ENCODE results near the gene TWF2. TPM values are rescaled to one million over a fixed set of nuclear protein-coding genes. Genes with fewer than 3 reads are reported as not detected.

Gene TWF2
- total RNA-seq, 4 donors from 2014 or later: 59.2 to 72.9 (median 60.4) TPM

GRCh38 chr3:52196977-52197376, 42.0 kb downstream of the TWF2 start:
- Histone ChIP-seq H3K4me3 (no peak overlapping the region), H3K27ac (peak overlapping the region; percentile 16 to 90 (median 88)), H3K36me3 (peaks cover 0 to 5% (median 0%) of the 10 kb centered on the region in 3 donors), H3K4me1 (peaks cover 0 to 72% (median 30%) of the 10 kb centered on the region in 4 donors), H3K9me3 (no peaks in the 10 kb centered on the region), H3K27me3 (no peaks in the 10 kb centered on the region)
- WGBS, 2 donors: 60 to 62% methylated on average over 3 of the region's 3 CpGs
- TF ChIP-seq CTCF (IDR thresholded peaks at IDR 0.05): no peak
- no peak for TF ChIP-seq POLR2A (IDR thresholded peaks at IDR 0.05)
- no peak for TF ChIP-seq EP300 (IDR thresholded peaks at IDR 0.05)
- no peak for DNase-seq (ENCODE audit: low spot score in 2 of 2)

DNA sequence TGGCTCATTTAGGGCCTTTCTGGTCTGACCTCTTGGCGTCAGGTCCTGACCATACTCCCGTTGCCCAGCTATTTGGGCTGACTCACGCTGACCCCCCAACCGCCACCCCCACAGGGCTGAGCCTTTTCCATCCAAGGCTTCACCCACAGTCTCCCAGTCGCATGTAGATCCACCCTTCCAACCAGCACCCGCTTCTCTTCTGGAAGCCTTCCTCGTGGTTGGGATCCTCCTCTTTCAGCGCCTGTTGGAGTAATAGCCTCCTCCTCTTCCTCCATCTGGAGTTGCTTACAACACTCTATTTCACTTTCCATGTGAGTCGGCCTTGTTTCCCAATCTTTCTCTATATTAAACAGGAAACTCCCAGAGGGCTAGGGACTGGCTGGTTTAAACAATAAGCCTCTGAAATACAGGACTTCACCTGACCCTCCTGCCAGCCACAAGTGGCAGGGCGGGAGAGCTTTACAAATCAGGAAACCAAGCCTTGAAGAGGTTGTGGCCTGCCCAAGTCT, 43.1 kb downstream of the TWF2 start:
- Histone ChIP-seq H3K9me3 (no peaks in the 10 kb centered on the region), H3K27ac (peak overlapping the region in 3 of 4 donors; percentile 81 to 90 (median 86)), H3K4me1 (peaks cover 0 to 71% (median 34%) of the 10 kb centered on the region in 4 donors), H3K27me3 (no peaks in the 10 kb centered on the region), H3K36me3 (no peaks in the 10 kb centered on the region), H3K4me3 (no peak overlapping the region)
- DNase-seq (ENCODE audit: low spot score in 2 of 2): peak in 1 of 2 donors; percentile 60
- WGBS, 2 donors: 50 to 56% methylated on average over 10 of the region's 10 CpGs
- TF ChIP-seq POLR2A (IDR thresholded peaks at IDR 0.05) (no peak), EP300 (IDR thresholded peaks at IDR 0.05) (peak in 1 of 2 donors; percentile 62), CTCF (IDR thresholded peaks at IDR 0.05) (no peak)

GRCh38 chr3:52195291-52195597, 43.7 kb downstream of the TWF2 start:
- DNase-seq (ENCODE audit: low spot score in 2 of 2): no peak
- Histone ChIP-seq H3K27ac (peak overlapping the region in 3 of 4 donors; percentile 81 to 90 (median 86)), H3K36me3 (no peaks in the 10 kb centered on the region), H3K9me3 (no peaks in the 10 kb centered on the region), H3K27me3 (no peaks in the 10 kb centered on the region), H3K4me3 (no peak overlapping the region), H3K4me1 (peaks cover 0 to 71% (median 39%) of the 10 kb centered on the region in 4 donors)
- WGBS, 2 donors: 82 to 93% methylated on average over 3 of the region's 3 CpGs
- TF ChIP-seq CTCF (IDR thresholded peaks at IDR 0.05) (no peak), POLR2A (IDR thresholded peaks at IDR 0.05) (no peak)

- peaks cover 0 to 71% (median 44%) of the 10 kb centered on the region in 4 donors for H3K4me1 ChIP-seq
- no peak overlapping the region for H3K27ac ChIP-seq
- TF ChIP-seq POLR2A (IDR thresholded peaks at IDR 0.05) (no peak), CTCF (IDR thresholded peaks at IDR 0.05) (no peak), EP300 (IDR thresholded peaks at IDR 0.05) (no peak)
- WGBS, 2 donors: 78 to 83% methylated on average over 14 of the region's 14 CpGs
- H3K27me3 ChIP-seq: no peaks in the 10 kb centered on the region
- no peaks in the 10 kb centered on the region for H3K9me3 ChIP-seq
- H3K36me3 ChIP-seq: no peaks in the 10 kb centered on the region
- DNase-seq (ENCODE audit: low spot score in 2 of 2): no peak
- no peak overlapping the region for H3K4me3 ChIP-seq
Measured at GRCh38 chr3:52194485-52195290, 44.3 kb downstream of the TWF2 start.

DNA sequence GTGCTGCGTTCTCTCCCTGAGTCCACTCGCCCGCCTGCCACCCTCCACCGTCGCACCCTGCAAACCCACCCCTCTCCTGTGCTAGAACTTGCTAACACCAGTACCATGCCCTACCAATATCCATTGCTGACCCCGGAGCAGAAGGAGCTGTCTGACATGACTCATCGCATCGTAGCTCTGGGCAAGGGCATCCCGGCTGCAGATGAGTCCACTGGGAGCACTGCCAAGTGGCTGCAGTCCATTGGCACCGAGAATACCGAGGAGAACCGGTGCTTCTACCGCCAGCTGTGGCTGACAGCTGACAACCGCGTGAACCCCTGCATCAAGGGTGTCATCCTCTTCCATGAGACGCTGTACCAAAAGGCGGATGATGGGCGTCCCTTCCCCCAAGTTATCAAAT, 45.9 kb downstream of the TWF2 start:
- H3K27ac ChIP-seq: no peak overlapping the region
- H3K36me3 ChIP-seq: no peaks in the 10 kb centered on the region
- no peak for DNase-seq (ENCODE audit: low spot score in 2 of 2)
- TF ChIP-seq CTCF (IDR thresholded peaks at IDR 0.05) (no peak), EP300 (IDR thresholded peaks at IDR 0.05) (no peak), POLR2A (IDR thresholded peaks at IDR 0.05) (no peak)
- peaks cover 0 to 66% (median 35%) of the 10 kb centered on the region in 4 donors for H3K4me1 ChIP-seq
- WGBS, 2 donors: 79 to 83% methylated on average over 18 of the region's 18 CpGs
- H3K9me3 ChIP-seq: no peaks in the 10 kb centered on the region
- no peaks in the 10 kb centered on the region for H3K27me3 ChIP-seq
- H3K4me3 ChIP-seq: no peak overlapping the region

Data from tibial nerve (tissue), 4 donors.